Prostate gland (tissue), 2 donors: ENCODE data around the gene MSX2.

Source experiments
- POLR2AphosphoS5 ChIP-seq: sonication (generic); formaldehyde crosslinking; IDR thresholded peaks from one replicate; pipeline ENCODE4 v1.6.1; 2017; ENCODE audit warnings: antibody characterized with exemption
- TF ChIP-seq, protein P1 (sequence below), 4 experiments: fragments of 200-600 bp in 2 of 4; fragments of 450-650 bp in 2 of 4; sonication (generic) in 2 of 4; IDR thresholded peaks; 1 replicate in 3 of 4; 2 replicates in 1 of 4; pipeline ENCODE4 v1.5.1; 2016 to 2019; ENCODE audit warnings: antibody characterized with exemption in 4 of 4, mild to moderate bottlenecking in 2 of 4, moderate library complexity in 2 of 4

- TF ChIP-seq, protein P1, sequence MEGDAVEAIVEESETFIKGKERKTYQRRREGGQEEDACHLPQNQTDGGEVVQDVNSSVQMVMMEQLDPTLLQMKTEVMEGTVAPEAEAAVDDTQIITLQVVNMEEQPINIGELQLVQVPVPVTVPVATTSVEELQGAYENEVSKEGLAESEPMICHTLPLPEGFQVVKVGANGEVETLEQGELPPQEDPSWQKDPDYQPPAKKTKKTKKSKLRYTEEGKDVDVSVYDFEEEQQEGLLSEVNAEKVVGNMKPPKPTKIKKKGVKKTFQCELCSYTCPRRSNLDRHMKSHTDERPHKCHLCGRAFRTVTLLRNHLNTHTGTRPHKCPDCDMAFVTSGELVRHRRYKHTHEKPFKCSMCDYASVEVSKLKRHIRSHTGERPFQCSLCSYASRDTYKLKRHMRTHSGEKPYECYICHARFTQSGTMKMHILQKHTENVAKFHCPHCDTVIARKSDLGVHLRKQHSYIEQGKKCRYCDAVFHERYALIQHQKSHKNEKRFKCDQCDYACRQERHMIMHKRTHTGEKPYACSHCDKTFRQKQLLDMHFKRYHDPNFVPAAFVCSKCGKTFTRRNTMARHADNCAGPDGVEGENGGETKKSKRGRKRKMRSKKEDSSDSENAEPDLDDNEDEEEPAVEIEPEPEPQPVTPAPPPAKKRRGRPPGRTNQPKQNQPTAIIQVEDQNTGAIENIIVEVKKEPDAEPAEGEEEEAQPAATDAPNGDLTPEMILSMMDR (IDR thresholded peaks at IDR 0.05), result no peak
- no peak for TF ChIP-seq POLR2AphosphoS5
These were observed 30.5 kb upstream of the MSX2 start for GRCh38 chr5:174693697-174694385.
